Measurements from ENCODE around the gene JAM3.

The JAM3 gene

DNA sequence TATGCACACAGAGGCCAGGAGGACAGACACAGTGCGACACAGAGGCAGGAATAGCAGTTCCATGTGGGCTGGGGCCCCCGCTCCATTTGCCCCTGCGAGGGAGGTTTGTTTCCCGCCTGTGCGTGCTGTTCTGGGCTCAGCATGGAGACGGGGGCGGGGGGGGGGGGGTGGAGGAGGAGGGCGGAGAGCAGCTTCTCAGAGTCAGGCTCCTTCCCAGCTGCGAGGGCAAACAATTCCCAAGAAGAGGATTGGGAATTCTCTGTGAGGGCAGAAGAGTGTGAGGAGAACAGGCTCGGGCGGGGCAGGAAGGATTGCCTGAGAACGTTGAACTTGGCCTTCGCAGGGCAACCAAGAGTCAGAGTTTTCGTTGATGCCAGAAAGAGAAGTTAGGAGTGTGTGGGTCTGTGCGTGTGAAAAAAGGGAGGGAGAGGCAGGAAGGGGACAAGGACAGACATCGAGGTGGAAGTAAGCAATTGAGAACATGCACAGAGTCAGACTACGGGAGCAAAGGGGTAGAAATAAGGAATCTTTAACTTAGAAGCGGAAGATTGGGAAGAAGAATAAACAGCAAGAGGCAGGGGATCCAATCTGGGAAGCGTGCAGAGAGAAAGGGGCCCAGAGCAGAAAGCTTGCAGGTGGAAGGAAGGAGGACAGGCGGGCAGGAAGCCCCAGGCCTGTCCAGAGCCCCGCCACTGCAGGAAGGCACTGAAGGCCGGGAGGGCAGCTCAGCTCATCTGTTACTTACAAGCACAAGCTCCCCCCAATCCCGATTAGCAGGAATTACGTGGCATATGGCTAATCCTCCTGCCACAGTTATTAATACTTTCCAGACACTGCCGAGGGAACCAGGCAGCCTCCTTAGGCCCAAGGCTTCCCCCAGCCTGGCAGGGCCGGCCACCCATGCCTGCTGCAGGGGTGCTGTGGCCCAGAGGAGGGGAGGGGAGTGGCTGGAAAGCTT is 15.6 kb upstream of the JAM3 start:
- TF ChIP-seq GABPA (IDR thresholded peaks at IDR 0.05; ENCODE audit: low read depth) (no peak), POLR2AphosphoS5 (IDR thresholded peaks at IDR 0.05; ENCODE audit: low read depth) (no peak), SPI1 (IDR thresholded peaks at IDR 0.05; ENCODE audit: borderline replicate concordance, low read depth) (no peak)
- TF ChIP-seq, protein P1, sequence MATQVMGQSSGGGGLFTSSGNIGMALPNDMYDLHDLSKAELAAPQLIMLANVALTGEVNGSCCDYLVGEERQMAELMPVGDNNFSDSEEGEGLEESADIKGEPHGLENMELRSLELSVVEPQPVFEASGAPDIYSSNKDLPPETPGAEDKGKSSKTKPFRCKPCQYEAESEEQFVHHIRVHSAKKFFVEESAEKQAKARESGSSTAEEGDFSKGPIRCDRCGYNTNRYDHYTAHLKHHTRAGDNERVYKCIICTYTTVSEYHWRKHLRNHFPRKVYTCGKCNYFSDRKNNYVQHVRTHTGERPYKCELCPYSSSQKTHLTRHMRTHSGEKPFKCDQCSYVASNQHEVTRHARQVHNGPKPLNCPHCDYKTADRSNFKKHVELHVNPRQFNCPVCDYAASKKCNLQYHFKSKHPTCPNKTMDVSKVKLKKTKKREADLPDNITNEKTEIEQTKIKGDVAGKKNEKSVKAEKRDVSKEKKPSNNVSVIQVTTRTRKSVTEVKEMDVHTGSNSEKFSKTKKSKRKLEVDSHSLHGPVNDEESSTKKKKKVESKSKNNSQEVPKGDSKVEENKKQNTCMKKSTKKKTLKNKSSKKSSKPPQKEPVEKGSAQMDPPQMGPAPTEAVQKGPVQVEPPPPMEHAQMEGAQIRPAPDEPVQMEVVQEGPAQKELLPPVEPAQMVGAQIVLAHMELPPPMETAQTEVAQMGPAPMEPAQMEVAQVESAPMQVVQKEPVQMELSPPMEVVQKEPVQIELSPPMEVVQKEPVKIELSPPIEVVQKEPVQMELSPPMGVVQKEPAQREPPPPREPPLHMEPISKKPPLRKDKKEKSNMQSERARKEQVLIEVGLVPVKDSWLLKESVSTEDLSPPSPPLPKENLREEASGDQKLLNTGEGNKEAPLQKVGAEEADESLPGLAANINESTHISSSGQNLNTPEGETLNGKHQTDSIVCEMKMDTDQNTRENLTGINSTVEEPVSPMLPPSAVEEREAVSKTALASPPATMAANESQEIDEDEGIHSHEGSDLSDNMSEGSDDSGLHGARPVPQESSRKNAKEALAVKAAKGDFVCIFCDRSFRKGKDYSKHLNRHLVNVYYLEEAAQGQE (IDR thresholded peaks at IDR 0.05; ENCODE audit: insufficient replicate concordance, low read depth), result no peak
- TF ChIP-seq, protein P2, sequence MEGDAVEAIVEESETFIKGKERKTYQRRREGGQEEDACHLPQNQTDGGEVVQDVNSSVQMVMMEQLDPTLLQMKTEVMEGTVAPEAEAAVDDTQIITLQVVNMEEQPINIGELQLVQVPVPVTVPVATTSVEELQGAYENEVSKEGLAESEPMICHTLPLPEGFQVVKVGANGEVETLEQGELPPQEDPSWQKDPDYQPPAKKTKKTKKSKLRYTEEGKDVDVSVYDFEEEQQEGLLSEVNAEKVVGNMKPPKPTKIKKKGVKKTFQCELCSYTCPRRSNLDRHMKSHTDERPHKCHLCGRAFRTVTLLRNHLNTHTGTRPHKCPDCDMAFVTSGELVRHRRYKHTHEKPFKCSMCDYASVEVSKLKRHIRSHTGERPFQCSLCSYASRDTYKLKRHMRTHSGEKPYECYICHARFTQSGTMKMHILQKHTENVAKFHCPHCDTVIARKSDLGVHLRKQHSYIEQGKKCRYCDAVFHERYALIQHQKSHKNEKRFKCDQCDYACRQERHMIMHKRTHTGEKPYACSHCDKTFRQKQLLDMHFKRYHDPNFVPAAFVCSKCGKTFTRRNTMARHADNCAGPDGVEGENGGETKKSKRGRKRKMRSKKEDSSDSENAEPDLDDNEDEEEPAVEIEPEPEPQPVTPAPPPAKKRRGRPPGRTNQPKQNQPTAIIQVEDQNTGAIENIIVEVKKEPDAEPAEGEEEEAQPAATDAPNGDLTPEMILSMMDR (IDR thresholded peaks at IDR 0.05; ENCODE audit: insufficient read depth, low read length), result no peak
- no peak overlapping the region for H3K27ac ChIP-seq (replicated peaks)
- H3K4me3 ChIP-seq (replicated peaks; ENCODE audit: insufficient read depth, low read length), result no peak overlapping the region
- peaks cover 6% of the 10 kb centered on the region for H3K27me3 ChIP-seq (ENCODE audit: insufficient read depth, poor library complexity, severe bottlenecking)
- no peak for DNase-seq (ENCODE audit: low read depth in 1 of 2, low spot score in 1 of 2)

DNA sequence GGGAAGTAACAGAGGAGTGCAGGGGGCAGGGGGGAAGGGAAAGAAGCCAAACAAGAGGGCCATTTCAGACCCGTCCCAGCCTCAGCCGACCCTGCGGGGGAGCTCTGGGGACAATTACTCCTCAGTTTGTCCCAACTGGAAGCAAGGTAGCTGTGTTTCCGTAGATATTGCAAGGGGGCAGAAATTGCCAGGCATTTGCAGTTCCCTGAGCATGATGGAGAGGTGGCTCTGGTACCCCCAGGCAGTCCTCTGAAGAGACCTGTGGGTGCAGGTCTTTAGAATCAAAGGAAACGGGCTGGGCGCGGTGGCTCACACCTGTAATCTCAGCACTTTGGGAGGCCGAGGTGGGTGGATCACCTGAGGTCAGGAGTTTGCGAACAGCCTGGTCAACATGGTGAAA is 13.8 kb upstream of the JAM3 start:
- peaks cover 5% of the 10 kb centered on the region for H3K27me3 ChIP-seq (ENCODE audit: insufficient read depth, poor library complexity, severe bottlenecking)
- TF ChIP-seq, protein P1 (IDR thresholded peaks at IDR 0.05; ENCODE audit: insufficient replicate concordance, low read depth), result no peak
- TF ChIP-seq POLR2AphosphoS5 (IDR thresholded peaks at IDR 0.05; ENCODE audit: low read depth) (no peak), SPI1 (IDR thresholded peaks at IDR 0.05; ENCODE audit: borderline replicate concordance, low read depth) (no peak), GABPA (IDR thresholded peaks at IDR 0.05; ENCODE audit: low read depth) (no peak)
- TF ChIP-seq, protein P2 (IDR thresholded peaks at IDR 0.05; ENCODE audit: insufficient read depth, low read length), result no peak
- H3K27ac ChIP-seq (replicated peaks), result no peak overlapping the region
- DNase-seq (ENCODE audit: low read depth in 1 of 2, low spot score in 1 of 2), result no peak
- H3K4me3 ChIP-seq (replicated peaks; ENCODE audit: insufficient read depth, low read length), result no peak overlapping the region

DNA sequence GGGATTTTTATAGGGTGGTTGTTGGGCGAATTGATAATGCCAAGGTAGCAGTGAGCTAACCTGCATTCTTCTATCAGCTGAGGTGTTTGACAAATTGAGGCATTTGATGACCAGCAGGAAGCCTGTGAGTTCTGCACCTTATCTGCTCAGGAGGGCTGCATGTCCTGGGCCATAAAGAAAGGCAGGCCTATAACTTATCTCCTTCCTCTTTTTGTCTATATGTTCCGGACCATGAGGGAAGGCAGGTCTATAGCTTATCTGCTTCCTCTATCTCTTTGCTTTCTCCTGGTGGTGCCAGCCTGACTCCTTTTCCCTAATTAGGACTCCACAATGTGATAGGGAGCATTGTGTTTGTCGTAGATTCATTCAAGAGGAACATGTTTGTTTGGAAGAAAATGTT is 8.6 kb upstream of the JAM3 start:
- no peak for DNase-seq (ENCODE audit: low read depth in 1 of 2, low spot score in 1 of 2)
- H3K27ac ChIP-seq (replicated peaks), result no peak overlapping the region
- no peak overlapping the region for H3K4me3 ChIP-seq (replicated peaks; ENCODE audit: insufficient read depth, low read length)
- peaks cover 5% of the 10 kb centered on the region for H3K27me3 ChIP-seq (ENCODE audit: insufficient read depth, poor library complexity, severe bottlenecking)
- no peak for TF ChIP-seq GABPA (IDR thresholded peaks at IDR 0.05; ENCODE audit: low read depth)
- no peak for TF ChIP-seq SPI1 (IDR thresholded peaks at IDR 0.05; ENCODE audit: borderline replicate concordance, low read depth)

DNA sequence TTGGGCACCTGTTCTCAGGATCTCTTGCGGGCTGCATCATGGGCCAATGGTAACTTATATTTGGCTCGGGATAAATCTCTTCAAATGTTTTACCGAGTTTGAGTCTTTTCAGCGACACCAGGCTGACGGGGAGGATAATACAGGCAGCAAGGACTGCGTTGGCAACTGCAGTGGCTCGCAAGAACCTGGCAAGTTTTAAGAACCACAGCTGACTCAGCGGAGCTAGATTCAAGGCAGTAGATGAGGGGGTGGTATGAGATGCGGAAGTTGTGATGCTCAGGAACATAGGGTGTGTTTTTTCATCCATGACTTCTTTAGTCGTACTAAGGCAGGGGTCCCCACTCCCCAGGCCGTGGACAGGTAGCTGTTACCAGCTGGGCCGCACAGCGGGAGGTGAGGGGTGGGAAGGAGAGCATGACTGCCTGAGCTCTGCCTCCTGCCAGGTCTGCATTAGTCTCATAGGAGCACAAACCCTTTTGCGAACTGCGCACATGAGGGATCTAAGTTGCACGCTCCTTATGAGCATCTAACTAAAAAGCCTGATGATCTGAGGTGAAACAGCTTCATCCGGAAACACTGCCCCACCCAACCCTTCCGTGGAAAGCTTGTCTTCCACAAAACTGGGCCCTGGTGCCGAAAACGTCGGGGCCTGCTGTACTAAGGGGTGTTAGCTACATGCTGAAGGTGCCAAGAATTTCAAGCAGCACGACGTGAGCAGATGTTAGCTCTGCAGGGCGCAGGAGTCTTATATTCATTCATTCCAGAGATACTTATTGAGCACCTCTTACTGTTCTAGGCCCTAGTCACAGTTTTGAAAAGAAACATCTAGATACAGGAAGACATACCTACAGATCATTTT is 6.4 kb upstream of the JAM3 start:
- no peak for DNase-seq (ENCODE audit: low read depth in 1 of 2, low spot score in 1 of 2)
- no peak for TF ChIP-seq SPI1 (IDR thresholded peaks at IDR 0.05; ENCODE audit: borderline replicate concordance, low read depth)
- no peak for TF ChIP-seq GABPA (IDR thresholded peaks at IDR 0.05; ENCODE audit: low read depth)
- TF ChIP-seq POLR2AphosphoS5 (IDR thresholded peaks at IDR 0.05; ENCODE audit: low read depth), result no peak
- H3K4me3 ChIP-seq (replicated peaks; ENCODE audit: insufficient read depth, low read length), result no peak overlapping the region
- H3K27ac ChIP-seq (replicated peaks), result no peak overlapping the region
- peaks cover 9% of the 10 kb centered on the region for H3K27me3 ChIP-seq (ENCODE audit: insufficient read depth, poor library complexity, severe bottlenecking)
